Measurements from ENCODE around the gene CASP9.
A peak's percentile ranks its signal among the peaks of the same experiment; 100 is the strongest.

Gene CASP9

GRCh38 chr1:15524021-15524282 lies at the start of gene CASP9:
Gene CASP9 (minus strand): TSS chr1:15524215. CDS start chr1:15524200, 15 bp downstream.
- no peak for DNase-seq (ENCODE audit: low read depth, low spot score)

- no peak for DNase-seq (ENCODE audit: low read depth, low spot score)
Observed at GRCh38 chr1:15573477-15573876, 49.5 kb upstream of the CASP9 start.

DNA sequence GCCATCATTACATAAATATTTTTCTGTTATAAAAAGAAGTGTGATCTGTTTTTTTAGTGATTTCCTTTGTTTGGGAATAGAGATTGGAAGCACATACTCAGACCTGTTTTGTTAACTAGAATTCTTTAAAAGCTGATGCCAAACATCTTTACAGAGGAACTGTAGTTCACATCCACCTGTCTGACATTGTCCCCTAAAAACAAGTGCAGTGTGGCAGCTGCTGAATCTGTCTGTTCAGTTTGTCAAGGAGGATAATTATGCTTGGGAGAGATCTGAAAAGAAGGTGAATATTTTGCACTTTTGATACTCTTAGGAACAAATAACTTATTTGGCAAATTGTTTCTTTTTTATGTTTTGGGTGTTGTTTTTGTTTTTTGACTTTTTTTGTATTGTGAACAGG lies 47.3 kb upstream of the CASP9 start:
- no peak for DNase-seq (ENCODE audit: low read depth, low spot score)

DNA sequence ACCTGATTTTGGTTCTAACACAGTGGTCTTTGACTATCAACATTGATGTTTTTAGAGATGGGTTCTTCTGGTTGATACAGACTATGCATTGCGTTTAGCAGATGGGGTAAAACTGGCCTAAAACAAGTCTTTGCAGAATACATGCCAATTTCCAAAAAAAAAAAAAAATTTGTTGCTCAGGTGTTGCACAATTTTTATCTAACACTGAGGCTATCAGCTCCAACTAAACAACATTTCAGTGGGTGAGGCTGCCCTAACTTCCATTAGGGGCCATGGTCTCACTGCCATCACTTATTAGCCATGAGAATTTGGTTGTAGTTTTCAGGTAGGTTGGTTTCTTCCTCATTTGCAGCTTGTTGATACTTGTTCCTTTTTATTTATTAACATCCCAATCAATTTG lies 46.8 kb upstream of the CASP9 start:
- no peak for DNase-seq (ENCODE audit: low read depth, low spot score)

GRCh38 chr1:15568387-15569073 lies 44.5 kb upstream of the CASP9 start:
- no peak for DNase-seq (ENCODE audit: low read depth, low spot score)

DNA sequence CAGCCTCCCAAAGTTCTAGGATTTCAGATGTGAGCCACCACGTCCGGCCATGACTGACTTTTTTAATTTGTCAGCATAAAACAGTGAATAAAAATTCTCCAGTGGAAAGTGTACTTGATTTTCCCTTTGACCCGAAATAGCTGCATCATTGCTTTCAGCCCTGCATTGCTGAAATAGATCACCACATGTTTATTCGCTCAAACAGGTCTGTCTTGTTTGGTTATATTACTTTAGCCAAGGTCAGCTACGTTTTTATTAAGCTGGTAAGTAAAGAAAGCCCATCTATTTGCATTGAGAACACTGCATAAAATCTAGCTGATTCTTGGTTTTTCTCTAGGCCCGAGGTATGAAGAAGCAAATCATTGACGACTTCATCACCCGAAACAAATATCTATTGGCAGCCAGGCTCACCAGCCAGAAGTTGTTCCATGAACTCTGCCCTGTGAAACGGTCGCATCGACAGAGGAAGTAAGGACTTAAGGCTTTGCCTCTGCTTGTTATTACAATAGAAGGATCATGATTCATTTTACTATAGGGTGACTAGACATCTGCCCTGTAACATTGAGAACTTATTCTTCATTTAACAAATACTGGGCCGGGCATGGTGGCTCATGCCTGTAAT lies 35.3 kb upstream of the CASP9 start:
- DNase-seq (ENCODE audit: low read depth, low spot score), result no peak

DNA sequence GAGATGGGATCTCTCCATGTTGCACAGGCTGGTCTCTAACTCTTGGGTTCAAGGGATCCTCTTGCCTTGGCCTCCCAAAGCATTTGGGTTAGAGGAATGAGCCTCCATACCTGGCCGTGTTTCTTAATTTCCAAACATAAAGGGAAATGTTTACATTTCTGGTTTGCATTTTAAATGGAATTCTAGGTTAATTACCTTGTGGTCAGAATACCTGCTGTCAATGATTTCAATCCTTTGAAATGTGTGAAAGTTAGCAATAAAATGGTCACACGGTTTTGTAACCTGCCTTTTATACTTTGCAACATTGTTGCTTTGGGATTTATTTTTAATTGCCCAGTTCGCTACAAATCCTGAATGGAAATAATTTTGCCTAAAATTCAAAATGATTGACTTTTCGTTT lies 34.5 kb upstream of the CASP9 start:
- DNase-seq (ENCODE audit: low read depth, low spot score), result no peak

- DNase-seq (ENCODE audit: low read depth, low spot score), result no peak
Observed at GRCh38 chr1:15557594-15557993, 33.6 kb upstream of the CASP9 start.

GRCh38 chr1:15557008-15557407 lies 33.0 kb upstream of the CASP9 start:
- DNase-seq (ENCODE audit: low read depth, low spot score), result no peak

DNA sequence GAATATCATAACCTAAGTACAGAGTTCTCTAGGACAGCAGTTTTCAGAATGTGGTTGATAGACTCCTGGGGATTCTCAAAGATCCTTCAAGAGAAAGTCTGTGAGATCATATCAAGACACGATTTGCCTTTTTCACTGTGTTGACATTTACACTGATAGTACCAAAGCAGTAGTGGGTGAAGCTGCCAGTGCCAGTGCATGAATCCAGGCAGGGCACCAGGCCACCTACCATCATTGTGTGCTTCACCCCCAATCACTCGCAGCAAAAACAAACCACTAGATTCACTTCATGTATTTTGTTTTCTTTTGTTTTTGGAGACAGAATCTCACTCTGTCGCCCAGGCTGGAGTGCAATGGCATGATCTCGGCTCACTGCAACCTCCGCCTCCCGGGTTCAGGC lies 26.6 kb upstream of the CASP9 start:
- no peak for DNase-seq (ENCODE audit: low read depth, low spot score)

DNA sequence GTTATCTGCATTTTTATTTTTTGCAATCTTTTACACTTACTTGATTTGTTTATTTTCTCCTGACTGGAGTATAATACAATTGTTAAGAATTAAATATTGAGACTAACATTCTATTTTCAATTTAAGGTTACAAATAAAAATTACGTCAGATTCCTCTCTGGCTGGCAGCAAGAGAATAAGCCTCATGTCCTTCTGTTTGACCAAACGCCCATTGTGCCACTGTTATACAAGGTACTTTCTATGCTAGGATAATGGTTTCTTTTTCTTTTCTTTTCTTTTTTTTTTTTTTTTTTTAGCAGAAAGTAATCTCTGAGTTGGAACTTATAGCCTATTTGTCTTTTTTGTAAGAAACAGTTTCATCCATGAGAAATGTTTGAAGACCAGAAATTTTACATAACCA lies 22.6 kb upstream of the CASP9 start:
- DNase-seq (ENCODE audit: low read depth, low spot score), result no peak

GRCh38 chr1:15543589-15544568 lies 19.9 kb upstream of the CASP9 start:
- no peak for DNase-seq (ENCODE audit: low read depth, low spot score)

DNA sequence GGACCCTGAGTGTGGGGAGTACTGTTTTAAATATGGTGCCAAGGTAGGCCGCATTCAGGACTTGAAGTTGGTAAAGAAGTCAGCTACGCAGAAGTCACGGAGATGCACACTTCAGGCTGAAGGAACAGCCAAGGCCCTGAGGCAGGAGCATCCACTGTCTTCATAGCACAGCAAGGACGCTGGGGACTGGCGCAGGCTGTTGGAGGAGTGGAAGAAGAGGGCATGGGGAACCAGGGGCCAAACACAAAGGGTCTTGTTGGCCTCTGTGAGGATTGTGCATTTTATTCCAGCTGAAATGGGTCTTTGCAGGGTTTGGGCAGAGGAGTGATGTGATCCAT lies 19.2 kb upstream of the CASP9 start:
- no peak for DNase-seq (ENCODE audit: low read depth, low spot score)

- no peak for DNase-seq (ENCODE audit: low read depth, low spot score)
Observed at GRCh38 chr1:15542388-15543250, 18.6 kb upstream of the CASP9 start.

- no peak for DNase-seq (ENCODE audit: low read depth, low spot score)
Observed at GRCh38 chr1:15541231-15541792, 17.3 kb upstream of the CASP9 start.

DNA sequence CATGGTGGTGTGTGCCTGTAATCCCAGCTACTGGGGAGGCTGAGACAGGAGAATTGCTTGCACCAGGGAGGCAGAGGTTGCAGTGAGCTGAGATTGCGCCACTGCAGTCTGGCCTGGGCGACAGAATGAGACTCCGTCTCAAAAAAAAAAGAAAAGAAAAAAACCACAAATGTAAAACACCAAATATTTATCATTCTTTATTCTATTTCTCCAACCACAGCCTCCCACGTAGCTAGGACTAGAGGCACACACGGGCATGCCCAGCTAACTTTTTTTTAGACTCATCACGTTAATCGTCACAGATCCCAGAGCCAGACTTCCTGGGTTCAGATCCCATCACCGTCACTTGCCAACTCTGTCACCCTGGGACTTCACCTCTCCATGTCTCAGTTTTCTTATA lies 16.2 kb upstream of the CASP9 start:
- DNase-seq (ENCODE audit: low read depth, low spot score), result no peak

DNA sequence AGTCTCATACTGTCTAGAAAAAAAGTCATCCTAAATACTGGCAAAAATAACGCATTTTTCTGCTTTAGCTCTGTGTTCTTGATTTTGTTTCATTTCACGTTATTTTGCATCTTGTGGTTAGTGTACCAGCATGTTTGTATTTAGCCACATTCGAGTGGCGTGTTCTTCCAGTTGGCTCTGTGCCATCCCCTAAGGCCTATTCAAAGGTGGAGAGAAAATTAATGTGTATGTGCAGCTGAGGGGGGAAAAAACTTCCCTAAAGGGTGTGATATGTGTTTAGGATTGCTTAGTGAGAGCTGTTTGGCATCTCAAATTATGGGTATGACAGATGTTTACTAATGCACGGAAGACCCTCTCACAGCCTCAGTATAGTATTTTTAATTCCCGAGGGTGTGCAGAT lies 14.8 kb upstream of the CASP9 start:
- no peak for DNase-seq (ENCODE audit: low read depth, low spot score)

DNA sequence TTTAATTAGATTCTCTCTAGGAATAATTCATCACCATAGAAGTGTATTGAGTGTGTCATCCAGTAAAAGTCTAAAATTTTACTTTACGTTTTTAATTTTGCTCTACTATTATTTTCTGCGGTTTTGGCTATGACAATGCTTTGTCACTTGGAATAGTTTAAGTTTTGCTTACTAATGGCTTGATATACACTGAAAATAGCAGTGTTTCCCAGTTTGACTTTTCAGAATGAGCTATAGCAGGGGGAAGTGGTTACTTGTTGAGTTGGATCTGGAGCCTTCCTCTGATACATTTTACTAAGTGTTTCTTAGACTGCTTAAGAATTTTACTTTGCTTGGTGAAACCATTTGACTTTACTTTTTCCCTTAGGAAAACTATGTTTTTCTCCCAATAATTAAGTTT lies 7.7 kb upstream of the CASP9 start:
- DNase-seq (ENCODE audit: low read depth, low spot score), result no peak

DNA sequence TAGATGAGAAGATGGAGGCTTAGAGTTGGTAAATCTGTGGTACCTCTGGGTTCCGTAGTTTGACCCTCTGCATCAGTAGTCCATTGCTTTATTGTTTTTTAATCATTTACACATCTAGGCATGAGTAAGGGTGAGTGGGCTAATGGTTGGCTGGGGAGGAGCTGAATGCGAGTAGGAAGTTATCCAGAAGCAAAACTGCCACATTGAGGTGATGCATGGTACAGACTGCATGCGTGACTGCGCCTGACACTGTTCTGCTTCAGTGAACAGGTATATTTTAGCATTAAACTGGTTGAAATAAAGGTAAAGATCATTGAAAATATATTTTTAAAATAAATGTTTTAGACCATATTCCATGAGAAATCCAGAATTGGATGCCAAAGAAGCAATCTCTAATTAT lies 7.0 kb upstream of the CASP9 start:
- no peak for DNase-seq (ENCODE audit: low read depth, low spot score)

GRCh38 chr1:15526490-15527339 lies 2.7 kb upstream of the CASP9 start, which contains the start of gene DNAJC16:
Gene DNAJC16 (plus strand): TSS chr1:15526848. CDS start chr1:15529106, 2,258 bp downstream.
- peak; percentile 100 for DNase-seq (ENCODE audit: low read depth, low spot score)

Measured in smooth muscle cell of the brain vasculature (primary cell).